Heart left ventricle (tissue), 13 donors: ENCODE results near the gene MIF4GD.

Experiments used
- CTCF ChIP-seq, 12 donors: fragments of 200-600 bp; sonication (generic) in 4 of 12; IDR thresholded peaks; one replicate each; pipeline versions ENCODE4 v1.5.0 to v1.8.0; 2018 to 2022; ENCODE audit warnings: antibody characterized with exemption in 12 of 12, mild to moderate bottlenecking in 5 of 12
- POLR2A ChIP-seq, 2 donors: fragments of 450-650 bp; IDR thresholded peaks; one replicate each; pipeline ENCODE4 v1.6.1; 2017; ENCODE audit warnings: antibody characterized with exemption in 2 of 2, mild to moderate bottlenecking in 2 of 2, moderate library complexity in 2 of 2
- donor health status: ischemic (EF 13 %, LVEDD 7.1; RV severe dilation, severe dysfunction).
- donor health status: DM: no; HTN: yes; CAD: no.
- donor health status: DM: no; HTN: no; CAD: no.
- donor health status: ischemic (EF 25% LVEDD 6.9; RV normal size, moderate dysfunction).
- donor health status: ischemic (EF 25% LVEDD 5.7; RV mildly dilated, moderate dysfunction).
- donor health status: ischemic (EF 35%, LVEDD 5.7; RV mildly dilated, moderate dysfunction).
- donor health status: nonischemic (EF 11% LVEDD 7.7; RV severe dilation, severe dysfunction).
- donor health status: DM: yes; HTN: yes; CAD: no.
- donor health status: PGD.
- donor health status: ischemic (EF 29% LVEDD 5.4; RV normal size, mild dysfunction).
- donor health status: nonischemic (EF 23%, LVEDD 6.1; RV moderate dilation, normal function).

- no peak for TF ChIP-seq CTCF (IDR thresholded peaks at IDR 0.05)
- no peak for TF ChIP-seq POLR2A (IDR thresholded peaks at IDR 0.05)
These were observed 43.3 kb downstream of the MIF4GD start for GRCh38 chr17:75227729-75228128.
